Kidney (tissue), 14 donors: Measurements from ENCODE around the gene SERPINH1. TPM values are rescaled to one million over a fixed set of nuclear protein-coding genes. Genes with fewer than 3 reads are reported as not detected.
A peak's percentile ranks its signal among the peaks of the same experiment; 100 is the strongest.

Experiments
- DNase-seq, 5 donors: peaks; one replicate each; pipeline ENCODE4 v3.0.0-alpha.2; 2013 to 2020
- FAIRE-seq: peaks from 2 replicates; lab custom pipeline; 2012; peaks lifted over from hg19 to GRCh38; lab: Jason Lieb, UNC
- H3K27ac ChIP-seq, 2 donors: one replicate each; pipeline ENCODE4 v1.7.0; 2013; ENCODE audit warnings: low read depth in 2 of 2, low read length in 2 of 2, inconsistent platforms in 1 of 2
- H3K27me3 ChIP-seq: one replicate; pipeline ENCODE4 v1.7.1; 2013; ENCODE audit warnings: low read length, inconsistent platforms; ENCODE audit not compliant: control insufficient read depth, insufficient read depth
- H3K36me3 ChIP-seq, 3 donors: one replicate each; pipeline versions ENCODE4 v1.7.0 to v1.7.1; 2013; ENCODE audit warnings: low read length in 3 of 3, control low read depth in 1 of 3, inconsistent platforms in 1 of 3; ENCODE audit not compliant: insufficient read depth in 3 of 3, control insufficient read depth in 2 of 3
- H3K4me1 ChIP-seq, 3 donors: one replicate each; pipeline versions ENCODE4 v1.7.0 to v1.7.1; 2013; ENCODE audit warnings: low read length in 3 of 3, inconsistent platforms in 1 of 3, low read depth in 1 of 3; ENCODE audit not compliant: control insufficient read depth in 2 of 3, insufficient read depth in 2 of 3
- H3K4me3 ChIP-seq, 3 donors: one replicate each; pipeline versions ENCODE4 v1.7.0 to v1.8.1; 2013; ENCODE audit warnings: low read length in 3 of 3, control low read depth in 1 of 3, inconsistent platforms in 1 of 3
- H3K9ac ChIP-seq, 3 donors: one replicate each; pipeline versions ENCODE4 v1.7.0 to v1.7.1; 2013; ENCODE audit warnings: low read length in 3 of 3, control low read depth in 1 of 3, inconsistent platforms in 1 of 3
- H3K9me3 ChIP-seq, 3 donors: one replicate each; pipeline versions ENCODE4 v1.7.0 to v1.7.1; 2013; ENCODE audit warnings: low read length in 3 of 3, control low read depth in 1 of 3, inconsistent platforms in 1 of 3; ENCODE audit not compliant: control insufficient read depth in 2 of 3, insufficient read depth in 1 of 3
- CTCF ChIP-seq: IDR thresholded peaks from 3 replicates; pipeline ENCODE4 v1.5.1; 2012; ENCODE audit warnings: mild to moderate bottlenecking, moderate library complexity, borderline replicate concordance; ENCODE audit not compliant: insufficient read depth; ENCODE audit errors: extremely low read depth
- intact Hi-C: fragments of 100-400 bp; cut with DNase I; formaldehyde crosslinking; loops from one replicate; pipeline ENCODE4 v1.11.1; 2022
- polyA plus RNA-seq: library from polyadenylated mRNA; stranded (reverse); fragments of 350-450 nt; fragmentation: Illumina TruSeq; extraction: RNeasy Lipid Tissue Mini Kit (QIAGEN cat#74804); gene quantifications from one replicate; pipeline ENCODE4 v1.2.3, GENCODE V29; 2014; ENCODE audit warnings: low read depth, low replicate concordance; ENCODE audit not compliant: insufficient read depth
- total RNA-seq: library from RNA; stranded (reverse); fragmentation: NEBNext Ultra II Directional; extraction: Animal tissue kit (Norgen Biotek cat#: 25700); gene quantifications from one replicate; pipeline ENCODE4 v1.2.1, GENCODE V29; 2021
- donor health status: control.
- donor health status: control.
- donor health status: control.
- donor health status: control.
- donor health status: control.
- donor health status: DM: yes; HTN: yes; CAD: no.
- donor health status: Normal renal cell carcinoma (clear cell type).

Gene SERPINH1
- total and polyA plus RNA-seq, 2 donors from 2014 or later = 81.1 to 104 TPM

- Histone ChIP-seq H3K9ac (no peak overlapping the region), H3K27me3 (no peaks in the 10 kb centered on the region), H3K9me3 (no peaks in the 10 kb centered on the region), H3K36me3 (no peaks in the 10 kb centered on the region), H3K4me3 (no peak overlapping the region), H3K4me1 (no peaks in the 10 kb centered on the region), H3K27ac (no peak overlapping the region)
- intact Hi-C loops = no loop called here
- no peak for DNase-seq
- no peak for FAIRE-seq
- no peak for TF ChIP-seq CTCF
Observed at GRCh38 chr11:75596914-75597313, 34.9 kb downstream of the SERPINH1 start.

GRCh38 chr11:75597636-75598035 lies 35.6 kb downstream of the SERPINH1 start:
- Histone ChIP-seq H3K4me3 (no peak overlapping the region), H3K9ac (no peak overlapping the region), H3K9me3 (no peaks in the 10 kb centered on the region), H3K27ac (no peak overlapping the region), H3K27me3 (no peaks in the 10 kb centered on the region), H3K4me1 (no peaks in the 10 kb centered on the region), H3K36me3 (no peaks in the 10 kb centered on the region)
- peak; percentile 33 for TF ChIP-seq CTCF
- intact Hi-C loops = no loop called here
- peak in 1 of 5 donors; percentile 50 for DNase-seq
- FAIRE-seq = no peak

- TF ChIP-seq CTCF = no peak
- Histone ChIP-seq H3K9ac (no peak overlapping the region), H3K27ac (no peak overlapping the region), H3K27me3 (no peaks in the 10 kb centered on the region), H3K9me3 (no peaks in the 10 kb centered on the region), H3K4me1 (no peaks in the 10 kb centered on the region), H3K4me3 (no peak overlapping the region), H3K36me3 (no peaks in the 10 kb centered on the region)
- intact Hi-C loops = no loop called here
- DNase-seq (no peak), FAIRE-seq (no peak)
Observed at GRCh38 chr11:75598264-75598663, 36.2 kb downstream of the SERPINH1 start.

- DNase-seq (no peak), FAIRE-seq (no peak)
- Histone ChIP-seq H3K4me1 (no peaks in the 10 kb centered on the region), H3K36me3 (no peaks in the 10 kb centered on the region), H3K4me3 (no peak overlapping the region), H3K27ac (no peak overlapping the region), H3K9me3 (no peaks in the 10 kb centered on the region), H3K9ac (no peak overlapping the region), H3K27me3 (no peaks in the 10 kb centered on the region)
- TF ChIP-seq CTCF = no peak
- intact Hi-C loops = no loop called here
Observed at GRCh38 chr11:75598900-75599299, 36.8 kb downstream of the SERPINH1 start.
